Measurements from ENCODE around the gene SIGLEC15. TPM values are rescaled to one million over a fixed set of nuclear protein-coding genes. Genes with fewer than 3 reads are reported as not detected.

SIGLEC15 gene
- total RNA-seq, 2 experiments from 2014 or later, result not detected

DNA sequence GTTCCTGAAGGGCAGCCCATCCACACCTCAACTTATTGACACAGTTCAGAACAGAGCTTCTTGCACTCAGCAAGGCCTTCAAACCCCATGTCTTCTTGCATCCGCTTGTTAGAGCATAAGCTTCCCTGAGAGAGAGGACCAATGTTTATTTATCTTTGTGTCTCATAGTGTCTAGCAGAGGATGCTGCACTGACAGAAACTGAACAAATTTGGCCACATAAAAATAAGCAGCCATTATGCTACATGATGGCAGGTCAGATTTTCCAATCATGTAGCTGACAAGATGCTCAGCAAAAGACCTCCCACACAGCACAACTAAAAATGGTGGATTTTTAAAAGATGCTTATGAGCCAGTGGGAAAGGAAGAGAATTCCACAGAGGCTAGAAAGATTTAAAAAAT is 38.1 kb upstream of the SIGLEC15 start:
- Histone ChIP-seq H3K9me3 (ENCODE audit: low read length) (no peaks in the 10 kb centered on the region), H4K20me1 (ENCODE audit: insufficient read depth, low read length) (no peaks in the 10 kb centered on the region), H3K9me2 (ENCODE audit: insufficient read depth, low read length) (no peaks in the 10 kb centered on the region), H3K27ac (ENCODE audit: low read depth, low read length, poor library complexity, severe bottlenecking) (no peak overlapping the region), H3K4me1 (ENCODE audit: insufficient read depth, low read length, poor library complexity, severe bottlenecking) (no peaks in the 10 kb centered on the region), H3K4me3 (ENCODE audit: low read depth, low read length, poor library complexity, severe bottlenecking) (no peak overlapping the region), H3K4me2 (ENCODE audit: low read length) (no peak overlapping the region), H3K79me2 (ENCODE audit: insufficient read depth, low read depth, low read length) (no peaks in the 10 kb centered on the region), H2AFZ (ENCODE audit: low read length) (no peak overlapping the region), H3K36me3 (ENCODE audit: insufficient read depth, low read length) (no peaks in the 10 kb centered on the region)
- intact Hi-C loops (cut with micrococcal nuclease; ENCODE audit: unreplicated experiment), result no loop called here
- ChIA-PET POLR2A (no interaction called here), CTCF (ENCODE audit: unreplicated experiment) (no interaction called here)
- no TSS peak for BruUV-seq (replicated peaks)
- no peak for DNase-seq (ENCODE audit: low spot score)
- TF ChIP-seq EZH2phosphoT487 (IDR thresholded peaks at IDR 0.05; ENCODE audit: borderline replicate concordance, low read depth, low read length) (no peak), CTCF (conservative IDR thresholded peaks at IDR 0.05; ENCODE audit: low read length) (no peak)

DNA sequence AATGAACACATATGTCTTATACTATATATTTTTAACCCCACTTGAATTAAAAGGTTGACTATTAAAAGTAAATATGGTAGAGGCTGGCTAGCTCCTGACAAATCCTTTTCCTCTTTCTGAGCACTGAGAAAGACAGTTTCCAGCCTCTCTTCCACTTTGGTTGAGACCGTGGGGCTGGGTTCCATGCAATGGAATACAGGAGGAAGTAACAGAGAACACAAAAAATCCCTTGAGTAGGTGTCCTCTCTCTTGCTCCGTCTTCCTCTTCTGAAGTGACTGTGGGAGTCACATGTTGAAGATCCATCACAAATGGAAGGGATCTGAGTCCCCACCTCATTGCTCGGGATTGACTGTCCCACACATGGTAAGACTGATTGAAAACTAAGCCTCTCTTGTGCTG is 36.6 kb upstream of the SIGLEC15 start:
- intact Hi-C loops (cut with micrococcal nuclease; ENCODE audit: unreplicated experiment), result no loop called here
- no peaks in the 10 kb centered on the region for H4K20me1 ChIP-seq (ENCODE audit: insufficient read depth, low read length)
- H3K9me2 ChIP-seq (ENCODE audit: insufficient read depth, low read length), result no peaks in the 10 kb centered on the region
- DNase-seq (ENCODE audit: low spot score), result no peak
- POLR2A ChIA-PET, result interaction anchor here (0.6 kb wide), 1 partner anchor 30 kb away, joined by 3 read pairs; no protein-coding TSS in a partner anchor
- TF ChIP-seq EZH2phosphoT487 (IDR thresholded peaks at IDR 0.05; ENCODE audit: borderline replicate concordance, low read depth, low read length) (no peak), CTCF (conservative IDR thresholded peaks at IDR 0.05; ENCODE audit: low read length) (no peak)
- H2AFZ ChIP-seq (ENCODE audit: low read length), result no peak overlapping the region
- BruUV-seq (replicated peaks), result no TSS peak
- no peak overlapping the region for H3K4me3 ChIP-seq (ENCODE audit: low read depth, low read length, poor library complexity, severe bottlenecking)
- CTCF ChIA-PET (ENCODE audit: unreplicated experiment), result no interaction called here
- H3K79me2 ChIP-seq (ENCODE audit: insufficient read depth, low read depth, low read length), result no peaks in the 10 kb centered on the region
- no peak overlapping the region for H3K27ac ChIP-seq (ENCODE audit: low read depth, low read length, poor library complexity, severe bottlenecking)
- no peaks in the 10 kb centered on the region for H3K4me1 ChIP-seq (ENCODE audit: insufficient read depth, low read length, poor library complexity, severe bottlenecking)
- H3K4me2 ChIP-seq (ENCODE audit: low read length), result no peak overlapping the region
- H3K36me3 ChIP-seq (ENCODE audit: insufficient read depth, low read length), result no peaks in the 10 kb centered on the region
- H3K9me3 ChIP-seq (ENCODE audit: low read length), result no peaks in the 10 kb centered on the region

DNA sequence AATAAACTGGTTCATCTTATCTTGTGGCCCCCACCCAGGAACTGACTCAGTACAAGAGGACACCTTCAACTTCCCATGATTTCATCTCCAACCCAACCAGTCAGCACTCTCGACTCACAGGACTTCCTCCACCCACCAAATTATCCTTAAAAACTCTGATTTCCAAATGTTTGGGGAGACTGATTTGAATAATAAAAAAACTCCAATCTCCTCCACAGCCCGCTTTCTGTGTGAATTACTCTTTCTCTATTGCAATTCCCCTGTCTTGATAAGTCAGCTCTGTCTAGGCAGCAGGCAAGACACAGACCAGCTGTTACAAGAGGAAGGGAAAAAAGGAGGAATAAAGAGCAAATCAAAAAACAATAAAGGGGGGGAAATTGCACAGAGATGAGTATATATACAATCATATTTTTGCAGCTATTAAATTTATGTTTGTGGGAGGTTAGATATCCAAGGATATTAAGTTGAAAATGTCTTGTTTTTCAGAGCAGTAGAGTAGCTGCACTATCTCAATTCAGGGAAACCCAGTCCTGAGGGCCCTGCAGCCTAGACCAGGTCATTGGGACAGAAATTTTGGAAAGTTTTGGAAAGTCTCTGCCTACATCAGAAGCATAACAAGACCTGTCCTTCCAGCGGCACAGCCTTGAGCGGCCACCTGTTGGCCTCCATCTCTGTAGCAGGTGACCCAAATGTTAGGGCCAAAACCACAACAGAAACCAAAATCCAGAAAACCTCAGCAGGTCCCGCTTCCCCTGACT is 32.8 kb upstream of the SIGLEC15 start:
- no TSS peak for BruUV-seq (replicated peaks)
- no peaks in the 10 kb centered on the region for H3K9me2 ChIP-seq (ENCODE audit: insufficient read depth, low read length)
- no peaks in the 10 kb centered on the region for H3K79me2 ChIP-seq (ENCODE audit: insufficient read depth, low read depth, low read length)
- no peaks in the 10 kb centered on the region for H3K9me3 ChIP-seq (ENCODE audit: low read length)
- no peaks in the 10 kb centered on the region for H3K4me1 ChIP-seq (ENCODE audit: insufficient read depth, low read length, poor library complexity, severe bottlenecking)
- no peak overlapping the region for H2AFZ ChIP-seq (ENCODE audit: low read length)
- no peaks in the 10 kb centered on the region for H3K36me3 ChIP-seq (ENCODE audit: insufficient read depth, low read length)
- no peak for TF ChIP-seq EZH2phosphoT487 (IDR thresholded peaks at IDR 0.05; ENCODE audit: borderline replicate concordance, low read depth, low read length)
- TF ChIP-seq CTCF (conservative IDR thresholded peaks at IDR 0.05; ENCODE audit: low read length), result no peak
- no peak for DNase-seq (ENCODE audit: low spot score)
- no peak overlapping the region for H3K27ac ChIP-seq (ENCODE audit: low read depth, low read length, poor library complexity, severe bottlenecking)
- CTCF ChIA-PET (ENCODE audit: unreplicated experiment), result no interaction called here
- POLR2A ChIA-PET, result no interaction called here
- intact Hi-C loops (cut with micrococcal nuclease; ENCODE audit: unreplicated experiment), result no loop called here
- H3K4me3 ChIP-seq (ENCODE audit: low read depth, low read length, poor library complexity, severe bottlenecking), result no peak overlapping the region
- H3K4me2 ChIP-seq (ENCODE audit: low read length), result no peak overlapping the region
- H4K20me1 ChIP-seq (ENCODE audit: insufficient read depth, low read length), result no peaks in the 10 kb centered on the region
